ENCODE data around the gene ABO. TPM values are rescaled to one million over a fixed set of nuclear protein-coding genes. Genes with fewer than 3 reads are reported as not detected.

The ABO gene
- total and polyA plus RNA-seq, 4 donors = 0.08 to 0.75 (median 0.10) TPM; not detected in 1

GRCh38 chr9:133307301-133307700, 32.3 kb upstream of the ABO start:
- Histone ChIP-seq H3K27me3 (ENCODE audit: control insufficient read depth in 4 of 4, insufficient read depth in 4 of 4, low read length in 3 of 4) (no peaks in the 10 kb centered on the region), H3K4me3 (ENCODE audit: low read depth in 1 of 3, low read length in 3 of 3) (no peak overlapping the region), H3K27ac (ENCODE audit: low read depth in 1 of 2, low read length in 2 of 2) (no peak overlapping the region), H3K36me3 (ENCODE audit: control insufficient read depth in 4 of 4, insufficient read depth in 3 of 4, low read depth in 1 of 4, low read length in 3 of 4) (no peaks in the 10 kb centered on the region), H3K9me3 (ENCODE audit: control insufficient read depth in 4 of 4, low read length in 3 of 4) (no peaks in the 10 kb centered on the region), H3K9ac (ENCODE audit: low read depth in 1 of 2, low read length in 2 of 2) (no peak overlapping the region), H3K4me1 (ENCODE audit: control insufficient read depth in 4 of 4, insufficient read depth in 4 of 4, low read length in 3 of 4) (no peaks in the 10 kb centered on the region)
- 74% methylated on average over 16 of the region's 16 CpGs for WGBS
- no peak for DNase-seq (ENCODE audit: low spot score)
- TF ChIP-seq REST (IDR thresholded peaks at IDR 0.05) (no peak), FOXA1 (IDR thresholded peaks at IDR 0.05) (no peak), GABPA (IDR thresholded peaks at IDR 0.05 in 1 of 2, conservative IDR thresholded peaks at IDR 0.05 in 1 of 2) (no peak), NR2F2 (IDR thresholded peaks at IDR 0.05) (no peak), SP1 (IDR thresholded peaks at IDR 0.05) (no peak), MAX (IDR thresholded peaks at IDR 0.05) (no peak), EGR1 (IDR thresholded peaks at IDR 0.05; ENCODE audit: low read depth in 2 of 2) (no peak), JUND (IDR thresholded peaks at IDR 0.05) (no peak), HNF4G (IDR thresholded peaks at IDR 0.05) (no peak)

- H3K27ac ChIP-seq (ENCODE audit: low read depth in 1 of 2, low read length in 2 of 2) = no peak overlapping the region
- 74% methylated on average over 31 of the region's 31 CpGs for WGBS
- H3K9ac ChIP-seq (ENCODE audit: low read depth in 1 of 2, low read length in 2 of 2) = no peak overlapping the region
- DNase-seq (ENCODE audit: low spot score) = no peak
- TF ChIP-seq EGR1 (IDR thresholded peaks at IDR 0.05; ENCODE audit: low read depth in 2 of 2) (no peak), SP1 (IDR thresholded peaks at IDR 0.05) (no peak), JUND (IDR thresholded peaks at IDR 0.05) (no peak), FOXA2 (IDR thresholded peaks at IDR 0.05) (no peak), ZBTB33 (IDR thresholded peaks at IDR 0.05) (no peak), MAX (IDR thresholded peaks at IDR 0.05) (no peak)
- H3K27me3 ChIP-seq (ENCODE audit: control insufficient read depth in 4 of 4, insufficient read depth in 4 of 4, low read length in 3 of 4) = no peaks in the 10 kb centered on the region
- H3K4me3 ChIP-seq (ENCODE audit: low read depth in 1 of 3, low read length in 3 of 3) = no peak overlapping the region
- H3K9me3 ChIP-seq (ENCODE audit: control insufficient read depth in 4 of 4, low read length in 3 of 4) = no peaks in the 10 kb centered on the region
- H3K4me1 ChIP-seq (ENCODE audit: control insufficient read depth in 4 of 4, insufficient read depth in 4 of 4, low read length in 3 of 4) = no peaks in the 10 kb centered on the region
- H3K36me3 ChIP-seq (ENCODE audit: control insufficient read depth in 4 of 4, insufficient read depth in 3 of 4, low read depth in 1 of 4, low read length in 3 of 4) = no peaks in the 10 kb centered on the region
These were observed 31.5 kb upstream of the ABO start for GRCh38 chr9:133306242-133307204.
